ENCODE measurements around the gene TAGLN.

Gene TAGLN
- 1.4 to 9.7 (median 3.2) reads per million in 17 experiments for total RNA-seq

DNA sequence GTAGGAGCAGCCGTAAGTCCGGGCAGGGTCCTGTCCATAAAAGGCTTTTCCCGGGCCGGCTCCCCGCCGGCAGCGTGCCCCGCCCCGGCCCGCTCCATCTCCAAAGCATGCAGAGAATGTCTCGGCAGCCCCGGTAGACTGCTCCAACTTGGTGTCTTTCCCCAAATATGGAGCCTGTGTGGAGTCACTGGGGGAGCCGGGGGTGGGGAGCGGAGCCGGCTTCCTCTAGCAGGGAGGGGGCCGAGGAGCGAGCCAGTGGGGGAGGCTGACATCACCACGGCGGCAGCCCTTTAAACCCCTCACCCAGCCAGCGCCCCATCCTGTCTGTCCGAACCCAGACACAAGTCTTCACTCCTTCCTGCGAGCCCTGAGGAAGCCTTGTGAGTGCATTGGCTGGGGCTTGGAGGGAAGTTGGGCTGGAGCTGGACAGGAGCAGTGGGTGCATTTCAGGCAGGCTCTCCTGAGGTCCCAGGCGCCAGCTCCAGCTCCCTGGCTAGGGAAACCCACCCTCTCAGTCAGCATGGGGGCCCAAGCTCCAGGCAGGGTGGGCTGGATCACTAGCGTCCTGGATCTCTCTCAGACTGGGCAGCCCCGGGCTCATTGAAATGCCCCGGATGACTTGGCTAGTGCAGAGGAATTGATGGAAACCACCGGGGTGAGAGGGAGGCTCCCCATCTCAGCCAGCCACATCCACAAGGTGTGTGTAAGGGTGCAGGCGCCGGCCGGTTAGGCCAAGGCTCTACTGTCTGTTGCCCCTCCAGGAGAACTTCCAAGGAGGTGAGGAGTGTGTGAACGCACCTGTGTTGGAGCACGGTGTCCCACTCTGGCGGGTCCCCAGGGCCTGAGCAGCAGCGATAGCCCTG, at the start of gene TAGLN:
TSS of gene TAGLN (plus strand) at position 318 of the 863 bp plus-strand sequence. CDS start 3,644 bp downstream, outside the sequence.
- DNase-seq, result peak in 1 of 4 experiments; percentile 11

GRCh38 chr11:117152066-117152465, 47.1 kb upstream of the TAGLN start:
- DNase-seq, result no peak

GRCh38 chr11:117154468-117154867, 44.7 kb upstream of the TAGLN start:
- DNase-seq, result no peak

DNA sequence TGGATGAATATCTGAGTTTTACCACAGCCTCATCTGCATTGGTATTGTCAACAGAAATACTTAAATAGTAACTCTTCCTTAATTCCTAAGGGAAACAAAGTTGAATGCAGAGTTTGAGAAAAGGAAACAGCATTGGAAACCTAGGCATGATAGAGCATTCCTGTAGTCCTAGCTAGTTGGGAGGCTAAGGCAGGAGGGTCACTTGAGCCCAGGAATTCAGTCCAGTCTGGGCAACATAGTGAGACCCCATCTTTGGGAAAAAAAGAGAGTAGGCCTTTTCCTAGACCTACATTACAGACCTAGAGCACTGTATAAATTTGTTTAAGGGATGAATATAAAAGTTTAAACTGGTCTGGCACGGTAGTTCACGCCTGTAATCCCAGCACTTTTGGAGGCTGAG, 41.7 kb upstream of the TAGLN start:
- no peak for DNase-seq

- DNase-seq, result no peak
Measured at GRCh38 chr11:117159892-117160291, 39.3 kb upstream of the TAGLN start.

GRCh38 chr11:117160826-117161225, 38.3 kb upstream of the TAGLN start:
- DNase-seq, result no peak

- no peak for DNase-seq
Measured at GRCh38 chr11:117166491-117166890, 32.7 kb upstream of the TAGLN start.

DNA sequence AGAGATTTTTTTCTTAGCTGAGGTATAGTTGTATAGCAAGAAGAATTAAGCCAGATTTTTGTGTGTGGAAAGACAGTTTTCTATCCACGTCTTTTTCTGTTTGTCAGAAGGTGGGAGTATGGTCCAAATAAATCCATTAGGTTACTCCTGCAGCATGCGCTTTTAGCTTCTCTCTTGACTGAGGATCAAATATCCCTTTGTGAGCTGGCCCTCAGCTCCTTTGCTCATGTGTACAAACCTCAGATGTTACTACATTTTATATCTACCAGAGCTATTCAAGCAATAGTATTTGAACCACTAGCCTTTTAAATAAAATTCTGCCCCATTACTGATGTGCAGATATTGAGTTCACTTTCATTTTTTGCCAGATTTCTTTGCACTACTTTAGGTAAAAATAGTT, 29.4 kb upstream of the TAGLN start:
- DNase-seq, result no peak

- peak in 2 of 4 experiments; percentile 26 to 28 for DNase-seq
Measured at GRCh38 chr11:117170210-117170609, 29.0 kb upstream of the TAGLN start.

DNA sequence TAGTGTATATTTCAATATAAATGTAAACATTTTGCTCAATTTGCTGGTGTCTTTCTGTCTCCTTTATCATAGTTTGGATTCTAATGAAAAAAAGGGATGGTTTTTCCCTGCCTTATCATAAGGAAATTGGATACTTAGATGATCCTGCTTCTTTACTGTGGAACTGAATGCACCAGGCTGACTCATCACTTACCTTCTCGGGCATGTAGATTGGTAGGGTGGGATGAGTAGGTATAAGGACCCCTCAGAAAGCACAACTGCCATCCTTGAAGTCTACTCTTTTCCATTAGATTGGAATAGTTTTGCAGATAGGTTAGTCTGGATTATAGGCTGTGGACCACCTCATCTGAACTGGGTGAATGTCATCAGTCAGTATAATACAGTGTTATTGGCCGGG, 28.2 kb upstream of the TAGLN start:
- no peak for DNase-seq

- peak; percentile 75 to 89 (median 88) for DNase-seq
Measured at GRCh38 chr11:117171404-117172061, 27.6 kb upstream of the TAGLN start.

DNA sequence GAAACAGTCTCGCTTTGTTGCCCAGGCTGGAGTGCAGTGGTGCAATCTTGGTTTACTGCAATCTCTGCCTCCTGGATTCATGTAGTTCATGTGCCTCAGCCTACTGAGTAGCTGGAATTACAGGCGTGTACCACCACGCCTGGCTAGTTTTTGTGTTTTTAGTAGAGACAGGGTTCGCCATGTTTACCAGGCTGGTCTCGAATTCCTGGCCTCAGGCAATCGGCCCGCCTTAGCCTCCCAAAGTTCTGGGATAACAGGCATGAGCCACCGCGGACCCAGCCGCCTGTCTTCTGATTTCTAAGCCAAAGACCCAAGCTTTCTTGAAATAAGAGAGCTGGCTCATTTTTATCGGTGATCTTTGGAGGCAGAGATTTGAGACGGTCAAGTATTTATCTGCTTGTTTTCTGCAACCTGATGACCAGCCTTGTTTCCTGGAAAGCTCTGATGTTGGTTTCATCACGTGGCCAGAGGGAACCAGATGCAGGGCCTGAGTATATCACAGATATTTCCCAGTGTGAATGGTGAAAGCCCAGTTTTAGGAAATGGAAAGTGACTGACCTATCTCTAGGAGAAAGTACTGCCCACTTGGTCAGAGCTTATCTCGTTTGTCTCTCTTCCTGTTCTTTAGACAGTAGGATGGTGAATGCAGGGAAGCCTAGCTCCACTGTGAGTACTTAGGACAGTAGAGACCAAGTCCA, 26.3 kb upstream of the TAGLN start:
- DNase-seq, result peak; percentile 38 to 68 (median 54)

- no peak for DNase-seq
Measured at GRCh38 chr11:117175104-117175503, 24.1 kb upstream of the TAGLN start.

DNA sequence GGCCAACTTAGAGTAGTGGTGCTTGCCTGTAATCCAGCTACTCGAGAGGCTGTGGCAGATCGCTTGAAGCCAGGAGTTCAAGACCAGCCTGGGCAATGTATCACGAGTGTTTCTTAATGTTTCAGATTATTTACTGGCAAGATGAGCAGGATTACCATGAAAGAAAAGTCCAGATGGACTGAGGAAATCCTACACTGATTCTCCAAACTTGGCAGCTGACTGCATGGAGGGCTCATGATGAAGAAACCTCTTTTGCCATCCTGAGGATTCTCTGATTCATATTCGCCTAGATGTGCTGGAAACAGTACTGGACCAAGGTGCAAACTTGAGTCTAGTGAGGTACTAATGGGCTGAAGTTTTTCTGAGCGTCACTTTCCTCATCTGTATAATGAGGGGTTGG, 23.4 kb upstream of the TAGLN start:
- no peak for DNase-seq

DNA sequence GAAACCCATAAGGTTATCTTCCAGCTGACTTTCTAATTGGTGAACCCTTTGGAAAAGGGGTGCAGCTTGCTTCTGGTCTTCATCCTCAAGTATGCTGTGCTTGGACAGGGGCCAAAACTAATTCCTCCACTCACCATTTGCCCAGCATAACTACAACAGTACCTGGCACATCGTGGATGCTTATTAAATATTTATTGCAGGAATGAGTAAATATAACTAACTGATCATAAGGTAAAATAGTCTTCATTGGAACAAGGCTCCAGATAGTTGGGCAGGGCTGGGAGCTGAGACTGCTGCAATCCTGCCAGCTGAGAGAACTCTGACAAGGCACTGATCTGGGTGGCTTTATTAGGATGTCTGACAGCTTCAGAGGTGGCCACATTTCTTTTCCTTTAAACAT, 23.0 kb upstream of the TAGLN start:
- no peak for DNase-seq

DNA sequence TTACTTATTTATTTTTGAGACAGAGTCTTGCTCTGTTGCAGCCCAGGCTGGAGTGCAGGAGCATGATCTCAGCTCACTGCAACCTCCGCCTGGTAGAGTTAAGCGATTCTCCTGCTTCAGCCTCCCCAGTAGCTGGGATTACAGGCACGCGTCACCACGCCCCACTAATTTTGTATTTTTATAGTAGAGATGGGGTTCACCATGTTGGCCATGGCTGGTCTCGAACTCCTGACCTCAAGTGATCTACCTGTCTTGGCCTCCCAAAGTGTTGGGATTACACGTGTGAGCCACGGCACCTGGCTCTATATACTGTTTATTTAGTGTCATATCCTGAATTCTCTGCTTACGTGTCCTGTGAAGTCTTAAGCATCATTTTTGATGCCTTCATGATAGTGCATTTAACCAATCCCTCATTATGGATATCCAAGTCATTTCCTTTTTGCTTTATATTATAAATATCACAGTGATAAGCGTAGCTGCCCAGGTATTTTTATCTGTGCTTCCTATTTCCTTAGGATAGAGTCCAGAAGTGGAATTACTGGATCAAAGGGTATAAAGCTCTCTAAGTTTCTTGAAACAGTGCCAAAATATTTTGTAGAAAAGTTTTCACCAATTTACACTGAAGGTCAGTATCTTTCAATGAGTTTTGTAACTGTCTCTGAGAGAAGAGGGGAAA, 21.5 kb upstream of the TAGLN start:
- no peak for DNase-seq

- DNase-seq, result peak; percentile 91 to 96 (median 94)
Measured at GRCh38 chr11:117178210-117179034, 20.7 kb upstream of the TAGLN start, which contains the start of gene SIDT2. Gene SIDT2 (plus strand): TSS chr11:117178743. CDS start chr11:117179264, 521 bp downstream.

- peak; percentile 15 to 68 (median 39) for DNase-seq
Measured at GRCh38 chr11:117179048-117179999, 19.8 kb upstream of the TAGLN start.

GRCh38 chr11:117180020-117180419, 19.1 kb upstream of the TAGLN start:
- DNase-seq, result peak; percentile 29 to 68 (median 62)
